Superior temporal gyrus (tissue), 1 donor: Measurements from ENCODE around the gene OPN1SW.

Experiments used
- DNase-seq: peaks from one replicate; pipeline ENCODE4 v3.0.0-alpha.2; 2016; ENCODE audit errors: extremely low spot score

Gene OPN1SW

GRCh38 chr7:128775744-128776474 lies at the start of gene OPN1SW:
TSS of gene OPN1SW (minus strand) at chr7:128775794. CDS start at chr7:128775781, 13 bp downstream.
- DNase-seq, result no peak

DNA sequence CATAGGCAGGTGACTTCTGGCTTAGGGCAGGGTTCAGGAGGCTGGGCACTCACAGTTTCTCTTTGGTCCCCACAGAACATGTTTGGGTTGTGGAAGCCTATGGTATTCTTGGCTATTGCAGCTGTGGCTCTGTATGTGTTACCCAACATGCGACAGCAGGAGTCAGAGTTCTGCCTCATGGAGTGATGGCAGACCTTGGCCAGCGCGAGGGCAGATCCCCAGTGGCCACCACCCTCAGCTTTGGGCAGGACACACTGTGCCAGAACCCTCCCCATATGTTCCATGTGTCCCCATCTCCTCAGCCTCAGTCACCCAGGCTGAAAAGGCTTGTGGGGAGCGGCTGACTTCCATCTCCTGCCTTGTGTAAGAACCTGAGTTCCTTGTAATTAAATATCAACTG lies 46.1 kb upstream of the OPN1SW start:
- DNase-seq, result no peak

DNA sequence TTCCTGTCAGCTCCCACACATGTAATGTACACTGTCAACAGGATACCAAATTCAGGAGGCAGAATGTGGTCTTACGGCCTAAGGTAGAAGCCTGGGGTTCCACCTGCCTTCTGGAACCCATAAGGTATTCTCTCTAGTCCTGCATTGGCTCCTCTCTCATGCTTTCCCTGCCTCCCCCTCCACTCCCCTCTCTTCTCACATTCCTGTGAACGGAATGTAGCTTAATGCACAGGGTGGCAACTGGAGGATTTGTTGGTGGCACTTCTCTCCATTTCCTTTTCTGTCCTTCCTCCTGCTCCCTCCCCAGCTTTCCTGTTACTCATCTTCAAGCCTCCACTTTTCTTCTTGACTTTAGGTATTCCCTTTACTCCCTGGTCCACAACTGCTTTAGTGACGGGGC lies 43.1 kb upstream of the OPN1SW start:
- DNase-seq, result no peak

DNA sequence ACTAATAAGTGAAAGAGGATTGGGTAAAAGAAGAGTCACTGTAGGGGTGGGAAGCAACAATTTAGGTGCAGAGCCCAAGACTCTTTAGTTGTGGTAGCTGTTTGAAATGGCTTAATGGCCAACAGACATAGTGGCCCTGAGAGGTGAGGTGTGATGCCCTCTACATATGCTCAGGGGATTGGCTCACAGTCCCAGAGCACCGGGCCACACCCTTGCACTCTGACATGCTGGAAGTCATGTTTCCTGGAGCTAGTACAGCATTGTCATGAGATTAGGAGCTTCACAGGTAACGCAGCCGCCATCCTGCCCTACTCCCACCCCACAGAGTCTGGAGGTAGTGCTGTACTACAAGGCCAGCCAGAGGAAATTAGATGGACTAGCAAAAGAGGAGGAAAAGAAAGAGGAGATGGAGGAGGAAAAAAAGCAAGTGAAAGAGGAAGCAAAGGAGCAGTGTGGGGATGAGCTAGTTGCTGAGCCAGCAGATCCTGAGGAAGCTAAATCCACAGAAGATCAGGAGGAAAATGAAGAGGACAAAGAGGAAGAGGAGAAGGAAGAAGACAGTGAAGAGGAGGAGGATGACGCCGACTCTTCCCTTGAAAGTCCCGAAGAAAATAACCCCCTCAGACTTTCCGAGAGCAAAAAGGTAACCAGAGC lies 39.8 kb upstream of the OPN1SW start:
- no peak for DNase-seq

GRCh38 chr7:128814499-128814898 lies 38.9 kb upstream of the OPN1SW start:
- DNase-seq, result peak; percentile 70

DNA sequence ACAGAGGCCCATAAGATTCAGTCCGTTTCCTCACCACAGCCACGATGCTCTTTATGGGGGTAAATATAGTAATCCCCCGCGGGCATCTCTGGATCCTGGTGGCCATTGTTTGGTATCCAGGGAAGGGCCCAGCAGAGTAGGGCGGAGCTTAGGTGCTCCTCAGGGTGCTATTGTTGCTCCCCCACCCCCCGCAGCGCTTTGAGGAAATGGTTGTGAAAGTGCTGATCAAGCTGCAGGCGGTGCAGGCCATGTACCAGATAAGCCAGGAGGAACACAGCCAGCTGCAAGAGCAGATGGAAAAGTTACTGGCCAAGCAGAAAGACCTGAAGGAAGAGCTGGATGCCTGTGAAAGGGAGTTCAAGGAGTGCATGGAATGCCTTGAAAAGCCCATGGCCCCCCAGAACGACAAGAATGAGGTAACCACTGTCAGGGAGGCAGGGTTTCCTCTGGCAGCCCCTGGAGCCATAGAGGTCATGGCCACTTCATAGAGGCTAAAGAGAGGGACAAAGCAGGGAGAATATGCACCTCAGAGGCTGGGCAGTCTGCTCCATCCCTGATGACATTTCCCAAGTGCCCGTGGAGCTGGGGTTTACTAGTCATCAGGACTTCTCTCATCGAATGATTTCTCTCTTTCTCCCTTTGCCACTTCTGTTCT lies 37.0 kb upstream of the OPN1SW start:
- DNase-seq, result no peak

DNA sequence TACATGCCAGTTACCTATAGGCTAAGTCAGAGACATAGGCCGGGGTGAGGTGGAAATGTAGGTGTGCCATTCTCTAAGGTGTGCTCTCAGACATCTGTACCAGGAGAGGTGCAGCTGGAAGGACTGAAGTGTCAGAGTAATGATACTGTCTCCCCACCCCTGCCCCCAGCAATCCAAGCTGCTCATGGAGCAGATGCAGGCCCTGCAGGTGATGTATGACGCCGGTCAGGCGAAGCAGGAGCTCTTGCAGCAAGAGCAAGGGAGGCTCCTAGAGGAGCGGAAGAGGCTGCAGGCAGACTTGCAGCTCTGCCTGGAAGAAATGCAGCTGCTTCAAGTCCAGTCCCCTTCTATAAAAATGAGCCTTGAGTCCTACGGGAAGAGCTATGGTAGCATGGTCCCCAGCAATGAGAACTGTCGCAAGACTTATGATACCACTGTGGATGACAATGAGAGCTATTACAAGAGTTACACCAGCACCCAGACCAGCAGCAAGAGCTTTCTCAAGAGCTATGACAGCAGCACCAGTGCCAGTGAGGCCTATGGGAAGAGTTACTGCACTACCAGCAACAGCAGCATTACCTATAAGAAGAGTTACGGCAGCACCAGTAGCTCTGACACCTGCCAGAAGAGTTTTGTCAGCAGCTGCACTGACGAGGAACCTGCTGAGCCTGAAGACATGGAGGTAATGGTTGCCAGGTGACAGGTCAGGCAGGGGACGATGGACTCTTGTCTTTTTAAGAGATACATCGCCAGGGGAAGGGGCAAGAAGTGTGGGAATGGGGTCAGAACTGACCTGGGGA lies 36.2 kb upstream of the OPN1SW start:
- DNase-seq, result no peak

DNA sequence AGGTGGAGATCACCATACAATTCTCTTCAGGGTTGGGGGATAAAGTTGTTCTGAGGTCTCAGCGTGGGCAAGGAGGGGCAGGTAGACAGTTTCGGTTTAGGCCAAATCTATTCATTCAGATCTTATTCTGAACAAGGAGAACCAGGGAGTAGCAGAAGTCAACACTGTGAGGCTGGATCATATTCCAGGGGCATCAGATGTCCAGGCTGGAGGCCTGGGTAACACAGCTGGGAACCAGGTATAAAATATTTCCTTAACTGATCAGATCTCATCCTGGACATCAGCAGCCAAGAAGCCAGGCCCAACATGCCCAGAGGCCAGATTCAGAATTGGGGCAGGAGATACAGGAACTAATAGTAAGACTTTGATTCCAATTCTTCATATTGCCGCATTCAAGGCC lies 35.4 kb upstream of the OPN1SW start:
- no peak for DNase-seq

GRCh38 chr7:128810473-128810872 lies 34.9 kb upstream of the OPN1SW start:
- DNase-seq, result no peak

DNA sequence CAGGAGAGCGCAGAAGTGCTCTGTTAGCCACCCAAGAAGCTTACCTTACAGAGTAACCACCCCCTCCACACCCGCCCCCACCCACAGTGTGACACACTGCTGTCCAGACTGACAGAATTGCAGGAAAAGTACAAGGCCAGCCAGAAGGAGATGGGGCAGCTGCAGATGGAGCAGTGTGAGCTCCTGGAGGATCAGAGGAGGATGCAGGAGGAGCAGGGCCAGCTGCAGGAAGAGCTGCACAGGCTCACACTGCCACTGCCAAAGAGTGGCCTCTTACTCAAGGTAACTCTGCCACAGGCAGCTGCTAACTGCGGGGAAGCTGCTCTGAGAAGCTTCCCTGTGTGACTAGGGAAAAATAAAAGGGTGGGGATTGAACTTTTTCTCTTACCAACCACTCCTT lies 33.8 kb upstream of the OPN1SW start:
- no peak for DNase-seq

DNA sequence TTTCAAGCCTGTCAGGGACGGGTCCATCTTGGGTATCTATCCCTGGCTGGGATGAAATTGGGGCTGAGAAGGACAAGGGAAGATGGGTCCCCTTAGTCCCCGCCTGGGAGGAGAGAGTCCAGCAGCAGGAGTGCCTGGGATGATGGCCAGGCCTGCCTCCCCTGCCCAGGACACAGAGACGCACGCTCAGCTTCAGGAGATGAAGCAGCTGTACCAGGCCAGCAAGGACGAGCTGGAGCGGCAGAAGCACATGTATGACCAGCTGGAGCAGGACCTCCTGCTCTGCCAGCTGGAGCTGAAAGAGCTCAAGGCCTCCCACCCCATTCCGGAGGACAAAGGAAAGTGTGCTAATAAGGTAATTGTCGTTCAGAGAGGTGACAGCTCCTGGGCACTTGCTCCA lies 31.6 kb upstream of the OPN1SW start:
- no peak for DNase-seq

GRCh38 chr7:128805225-128805624 lies 29.6 kb upstream of the OPN1SW start:
- peak; percentile 37 for DNase-seq

DNA sequence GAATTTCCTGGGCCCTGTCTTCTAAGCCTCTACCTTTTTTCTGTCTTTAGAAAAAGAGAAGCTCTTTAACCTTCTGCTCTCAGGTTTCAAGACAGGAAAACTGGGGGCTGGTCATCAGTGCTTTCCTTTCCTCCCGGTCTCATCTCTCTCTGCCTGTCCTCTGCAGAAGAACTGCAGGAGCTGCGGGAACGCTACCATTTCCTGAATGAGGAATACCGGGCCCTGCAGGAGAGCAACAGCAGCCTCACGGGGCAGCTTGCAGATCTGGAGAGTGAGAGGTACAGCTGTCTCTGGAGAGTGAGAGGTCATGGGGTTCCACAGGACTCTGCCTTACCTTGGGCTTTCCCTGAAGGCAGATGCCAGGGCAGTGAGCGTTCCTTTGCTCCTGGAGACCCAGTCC lies 28.9 kb upstream of the OPN1SW start:
- DNase-seq, result no peak

GRCh38 chr7:128801667-128802418 lies 26.2 kb upstream of the OPN1SW start:
- DNase-seq, result no peak

DNA sequence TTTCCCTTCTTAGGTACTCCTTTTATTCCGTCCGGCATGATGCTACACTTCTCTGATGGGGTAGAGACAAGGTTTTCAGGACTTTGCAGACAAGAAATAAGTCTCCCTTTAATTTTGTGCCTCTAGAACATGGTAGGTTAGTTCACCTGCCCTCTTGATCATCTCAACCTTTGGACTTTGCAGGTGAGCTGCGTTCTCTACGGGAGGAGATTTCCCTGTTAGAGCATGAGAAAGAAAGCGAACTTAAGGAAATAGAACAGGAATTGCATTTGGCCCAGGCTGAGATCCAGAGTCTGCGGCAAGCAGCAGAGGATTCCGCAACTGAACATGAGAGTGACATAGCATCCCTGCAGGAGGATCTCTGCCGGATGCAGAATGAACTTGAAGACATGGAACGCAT lies 25.4 kb upstream of the OPN1SW start:
- DNase-seq, result no peak

DNA sequence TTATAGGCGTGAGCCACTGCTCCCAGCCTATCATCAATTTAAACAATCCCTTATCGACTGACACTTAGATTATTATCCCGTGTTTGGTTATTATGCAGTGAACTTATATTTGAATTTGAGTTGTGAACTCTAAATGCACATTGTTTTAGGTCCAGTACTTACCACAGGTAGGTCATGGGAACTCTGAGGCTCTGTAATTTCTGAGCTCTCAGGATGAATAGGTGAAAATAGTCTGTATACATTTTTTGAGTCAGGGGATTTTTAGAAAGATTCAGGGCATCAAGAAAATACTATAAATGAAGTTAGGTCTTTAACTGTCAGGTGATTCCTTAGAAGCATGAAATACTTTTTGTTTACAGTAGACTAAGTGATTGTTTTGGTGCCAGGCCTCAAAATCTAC lies 25.0 kb upstream of the OPN1SW start:
- DNase-seq, result no peak

DNA sequence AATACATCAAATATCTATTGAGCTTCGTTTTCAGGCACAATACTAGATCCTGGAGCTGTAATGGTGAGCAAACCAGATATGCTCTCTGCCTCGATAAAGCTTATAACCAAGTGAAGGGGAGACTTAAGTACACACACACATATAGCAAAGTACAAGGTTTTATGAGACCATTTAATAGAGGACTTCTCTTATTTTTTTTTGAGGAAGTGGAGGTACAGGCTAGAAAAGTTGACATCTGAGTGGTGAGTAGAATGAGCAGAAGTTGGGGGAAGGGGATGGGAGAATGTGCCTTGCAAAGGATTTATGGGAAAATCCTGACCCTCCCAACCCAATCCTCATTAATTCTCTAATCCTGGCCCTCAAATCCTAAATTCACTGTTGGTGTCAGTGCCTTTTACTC lies 23.9 kb upstream of the OPN1SW start:
- no peak for DNase-seq

DNA sequence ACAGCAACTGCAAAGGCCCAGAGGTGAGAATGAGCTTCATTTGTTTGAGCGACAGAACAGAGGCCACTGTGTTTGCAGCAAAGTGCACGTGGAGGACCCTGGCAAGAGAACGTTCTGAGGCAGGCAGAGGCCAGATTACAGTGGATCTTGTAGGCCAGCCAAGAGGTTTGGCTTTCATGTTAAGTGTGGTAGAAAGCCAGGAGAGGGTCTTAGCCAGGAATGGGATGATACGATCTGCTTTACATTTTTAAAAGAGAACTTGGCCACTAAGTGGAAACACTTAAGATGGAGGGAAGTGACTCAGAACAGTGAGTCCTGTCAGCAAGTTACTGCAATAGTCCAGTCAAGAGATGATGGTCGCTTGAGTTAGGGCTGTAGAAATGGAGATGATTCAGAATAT lies 20.7 kb upstream of the OPN1SW start:
- DNase-seq, result no peak

GRCh38 chr7:128795129-128795528 lies 19.5 kb upstream of the OPN1SW start:
- DNase-seq, result no peak

DNA sequence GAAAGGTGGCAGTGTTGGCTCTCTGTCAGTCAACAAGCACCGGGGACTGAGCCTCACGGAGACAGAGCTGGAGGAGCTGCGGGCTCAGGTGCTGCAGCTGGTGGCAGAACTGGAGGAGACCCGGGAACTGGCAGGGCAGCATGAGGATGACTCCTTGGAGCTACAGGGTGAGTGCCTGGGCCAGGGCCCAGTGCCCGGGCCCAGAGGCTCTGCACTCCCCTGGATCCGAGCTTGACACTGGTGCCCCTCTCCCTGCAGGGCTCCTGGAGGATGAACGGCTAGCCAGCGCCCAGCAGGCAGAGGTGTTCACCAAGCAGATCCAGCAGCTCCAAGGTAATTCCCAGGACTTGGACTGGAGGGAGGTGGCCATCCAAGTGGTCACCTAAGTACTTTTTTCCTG lies 18.8 kb upstream of the OPN1SW start:
- DNase-seq, result no peak

DNA sequence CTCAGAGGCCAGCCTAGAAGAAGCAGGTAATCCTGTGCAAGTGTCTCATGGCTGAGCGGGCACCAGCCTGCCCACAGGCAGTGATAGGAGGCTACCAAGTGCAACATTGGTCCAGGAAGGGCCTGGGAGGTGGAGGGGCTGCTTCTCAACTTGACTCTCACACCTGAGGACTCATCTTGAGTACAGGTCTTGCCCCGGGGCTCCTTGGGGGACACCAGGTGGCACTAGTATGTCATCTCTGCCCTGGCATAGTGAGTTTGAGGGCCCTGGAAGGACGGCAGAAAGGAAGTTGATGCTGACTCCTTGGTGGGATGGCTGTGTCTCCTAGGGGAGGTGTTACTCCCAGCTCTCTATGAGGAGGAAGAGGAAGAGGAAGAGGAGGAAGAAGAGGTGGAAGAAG lies 18.4 kb upstream of the OPN1SW start:
- DNase-seq, result no peak

DNA sequence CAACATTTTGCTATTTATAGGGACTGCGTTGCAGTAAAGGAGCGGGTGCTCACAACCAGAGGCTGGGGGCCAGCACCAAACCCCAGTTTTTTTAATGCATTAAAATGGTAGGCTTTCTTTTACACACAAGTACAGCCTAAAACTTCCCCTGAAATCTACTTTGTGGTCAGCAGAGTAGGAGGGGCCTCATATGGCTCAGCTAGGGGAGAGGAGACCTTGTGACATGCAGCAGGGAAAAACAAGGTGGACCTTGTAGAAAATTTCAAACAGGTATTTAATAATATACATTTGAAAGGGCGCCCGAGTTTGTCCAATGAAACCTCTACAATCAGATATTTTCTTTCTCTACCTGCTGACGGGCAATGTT lies 17.6 kb upstream of the OPN1SW start:
- no peak for DNase-seq
